ENCODE measurements around the gene ABI3BP.

ABI3BP gene

GRCh38 chr3:100976611-100977010, 16.6 kb downstream of the ABI3BP start:
- no peak overlapping the region for H3K4me3 Mint-ChIP-seq
- no peaks in the 10 kb centered on the region for H3K36me3 Mint-ChIP-seq (ENCODE audit: insufficient read depth)
- DNase-seq (ENCODE audit: low spot score in 2 of 2) (no peak), ATAC-seq (replicated peaks; ENCODE audit: extremely low read depth, poor library complexity, severe bottlenecking) (no peak)
- H3K9me3 Mint-ChIP-seq = no peaks in the 10 kb centered on the region
- H3K4me1 Mint-ChIP-seq = no peaks in the 10 kb centered on the region
- H3K27ac Mint-ChIP-seq (ENCODE audit: low read depth) = no peak overlapping the region
- H3K27me3 Mint-ChIP-seq = peaks cover 19% of the 10 kb centered on the region

GRCh38 chr3:100975714-100976113, 17.5 kb downstream of the ABI3BP start:
- ATAC-seq (replicated peaks; ENCODE audit: extremely low read depth, poor library complexity, severe bottlenecking) = no peak
- H3K36me3 Mint-ChIP-seq (ENCODE audit: insufficient read depth) = no peaks in the 10 kb centered on the region
- no peak for DNase-seq (ENCODE audit: low spot score in 2 of 2)
- no peak overlapping the region for H3K4me3 Mint-ChIP-seq
- H3K27me3 Mint-ChIP-seq = peaks cover 10% of the 10 kb centered on the region
- H3K9me3 Mint-ChIP-seq = no peaks in the 10 kb centered on the region
- H3K27ac Mint-ChIP-seq (ENCODE audit: low read depth) = no peak overlapping the region
- no peaks in the 10 kb centered on the region for H3K4me1 Mint-ChIP-seq

GRCh38 chr3:100973594-100973993, 19.6 kb downstream of the ABI3BP start:
- H3K9me3 Mint-ChIP-seq = no peaks in the 10 kb centered on the region

GRCh38 chr3:100972867-100973266, 20.4 kb downstream of the ABI3BP start:
- H3K27me3 Mint-ChIP-seq = no peaks in the 10 kb centered on the region
- H3K9me3 Mint-ChIP-seq = no peaks in the 10 kb centered on the region
- ATAC-seq (replicated peaks; ENCODE audit: extremely low read depth, poor library complexity, severe bottlenecking) (no peak), DNase-seq (ENCODE audit: low spot score in 2 of 2) (no peak)
- no peak overlapping the region for H3K27ac Mint-ChIP-seq (ENCODE audit: low read depth)
- no peaks in the 10 kb centered on the region for H3K36me3 Mint-ChIP-seq (ENCODE audit: insufficient read depth)
- no peaks in the 10 kb centered on the region for H3K4me1 Mint-ChIP-seq
- no peak overlapping the region for H3K4me3 Mint-ChIP-seq

More at GRCh38 chr3:100973594-100973993, 19.6 kb downstream of the ABI3BP start:
- H3K4me3 Mint-ChIP-seq = no peak overlapping the region
- no peaks in the 10 kb centered on the region for H3K36me3 Mint-ChIP-seq (ENCODE audit: insufficient read depth)
- ATAC-seq (replicated peaks; ENCODE audit: extremely low read depth, poor library complexity, severe bottlenecking) (no peak), DNase-seq (ENCODE audit: low spot score in 2 of 2) (no peak)
- no peaks in the 10 kb centered on the region for H3K27me3 Mint-ChIP-seq
- H3K4me1 Mint-ChIP-seq = no peaks in the 10 kb centered on the region
- H3K27ac Mint-ChIP-seq (ENCODE audit: low read depth) = no peak overlapping the region

GRCh38 chr3:100972301-100972844, 20.8 kb downstream of the ABI3BP start:
- no peaks in the 10 kb centered on the region for H3K9me3 Mint-ChIP-seq
- ATAC-seq (replicated peaks; ENCODE audit: extremely low read depth, poor library complexity, severe bottlenecking) (no peak), DNase-seq (ENCODE audit: low spot score in 2 of 2) (no peak)
- H3K27me3 Mint-ChIP-seq = no peaks in the 10 kb centered on the region
- no peak overlapping the region for H3K27ac Mint-ChIP-seq (ENCODE audit: low read depth)
- no peaks in the 10 kb centered on the region for H3K36me3 Mint-ChIP-seq (ENCODE audit: insufficient read depth)
- no peak overlapping the region for H3K4me3 Mint-ChIP-seq
- no peaks in the 10 kb centered on the region for H3K4me1 Mint-ChIP-seq

- ATAC-seq (replicated peaks; ENCODE audit: extremely low read depth, poor library complexity, severe bottlenecking) (no peak), DNase-seq (ENCODE audit: low spot score in 2 of 2) (no peak)
- Mint-ChIP-seq H3K36me3 (ENCODE audit: insufficient read depth) (no peaks in the 10 kb centered on the region), H3K4me1 (no peaks in the 10 kb centered on the region), H3K9me3 (no peaks in the 10 kb centered on the region), H3K27me3 (no peaks in the 10 kb centered on the region), H3K4me3 (no peak overlapping the region), H3K27ac (ENCODE audit: low read depth) (no peak overlapping the region)
Measured at GRCh38 chr3:100971798-100972197, 21.4 kb downstream of the ABI3BP start.

- Mint-ChIP-seq H3K4me1 (no peaks in the 10 kb centered on the region), H3K27me3 (no peaks in the 10 kb centered on the region), H3K27ac (ENCODE audit: low read depth) (no peak overlapping the region), H3K4me3 (no peak overlapping the region), H3K9me3 (no peaks in the 10 kb centered on the region), H3K36me3 (ENCODE audit: insufficient read depth) (no peaks in the 10 kb centered on the region)
- DNase-seq (ENCODE audit: low spot score in 2 of 2) (no peak), ATAC-seq (replicated peaks; ENCODE audit: extremely low read depth, poor library complexity, severe bottlenecking) (no peak)
Measured at GRCh38 chr3:100970477-100970990, 22.7 kb downstream of the ABI3BP start.

GRCh38 chr3:100968932-100969906, 24.0 kb downstream of the ABI3BP start:
- ATAC-seq (replicated peaks; ENCODE audit: extremely low read depth, poor library complexity, severe bottlenecking) = no peak
- Mint-ChIP-seq H3K36me3 (ENCODE audit: insufficient read depth) (no peaks in the 10 kb centered on the region), H3K4me3 (no peak overlapping the region), H3K27ac (ENCODE audit: low read depth) (no peak overlapping the region), H3K4me1 (no peaks in the 10 kb centered on the region), H3K27me3 (no peaks in the 10 kb centered on the region), H3K9me3 (no peaks in the 10 kb centered on the region)
- DNase-seq (ENCODE audit: low spot score in 2 of 2) = no peak

GRCh38 chr3:100966807-100967206, 26.4 kb downstream of the ABI3BP start:
- DNase-seq (ENCODE audit: low spot score in 2 of 2) (no peak), ATAC-seq (replicated peaks; ENCODE audit: extremely low read depth, poor library complexity, severe bottlenecking) (no peak)
- no peaks in the 10 kb centered on the region for H3K36me3 Mint-ChIP-seq (ENCODE audit: insufficient read depth)
- H3K27me3 Mint-ChIP-seq = no peaks in the 10 kb centered on the region
- no peak overlapping the region for H3K27ac Mint-ChIP-seq (ENCODE audit: low read depth)
- H3K4me3 Mint-ChIP-seq = no peak overlapping the region
- no peaks in the 10 kb centered on the region for H3K4me1 Mint-ChIP-seq
- H3K9me3 Mint-ChIP-seq = no peaks in the 10 kb centered on the region

GRCh38 chr3:100966049-100966491, 27.2 kb downstream of the ABI3BP start:
- Mint-ChIP-seq H3K9me3 (no peaks in the 10 kb centered on the region), H3K4me1 (no peaks in the 10 kb centered on the region), H3K4me3 (no peak overlapping the region), H3K36me3 (ENCODE audit: insufficient read depth) (no peaks in the 10 kb centered on the region), H3K27me3 (no peaks in the 10 kb centered on the region), H3K27ac (ENCODE audit: low read depth) (no peak overlapping the region)
- DNase-seq (ENCODE audit: low spot score in 2 of 2) (no peak), ATAC-seq (replicated peaks; ENCODE audit: extremely low read depth, poor library complexity, severe bottlenecking) (no peak)

- DNase-seq (ENCODE audit: low spot score in 2 of 2) (no peak), ATAC-seq (replicated peaks; ENCODE audit: extremely low read depth, poor library complexity, severe bottlenecking) (no peak)
- Mint-ChIP-seq H3K4me1 (no peaks in the 10 kb centered on the region), H3K36me3 (ENCODE audit: insufficient read depth) (no peaks in the 10 kb centered on the region), H3K9me3 (peaks cover 6% of the 10 kb centered on the region), H3K27ac (ENCODE audit: low read depth) (no peak overlapping the region), H3K27me3 (no peaks in the 10 kb centered on the region), H3K4me3 (no peak overlapping the region)
Measured at GRCh38 chr3:100963041-100963440, 30.2 kb downstream of the ABI3BP start.

GRCh38 chr3:100957261-100957986, 35.8 kb downstream of the ABI3BP start:
- Mint-ChIP-seq H3K36me3 (ENCODE audit: insufficient read depth) (no peaks in the 10 kb centered on the region), H3K27ac (ENCODE audit: low read depth) (no peak overlapping the region), H3K9me3 (peaks cover 6% of the 10 kb centered on the region), H3K4me1 (no peaks in the 10 kb centered on the region), H3K4me3 (no peak overlapping the region), H3K27me3 (no peaks in the 10 kb centered on the region)
- no peak for DNase-seq (ENCODE audit: low spot score in 2 of 2)
- ATAC-seq (replicated peaks; ENCODE audit: extremely low read depth, poor library complexity, severe bottlenecking) = no peak

Measured in central memory CD8-positive, alpha-beta T cell (primary cell).